SJCRH30 (cell line): ENCODE measurements around the gene RAVER1. TPM values are rescaled to one million over a fixed set of nuclear protein-coding genes. Genes with fewer than 3 reads are reported as not detected.

Source experiments
- DNase-seq, 2 experiments: peaks; one replicate each; pipeline ENCODE4 v3.0.0-alpha.2; 2015 to 2020
- H3K27ac ChIP-seq: fragments of 250-450 bp; sonication (Bioruptor Pico); 2 replicates; pipeline ENCODE4 v1.5.1; 2020; ENCODE audit warnings: mild to moderate bottlenecking, moderate library complexity
- H3K27me3 ChIP-seq: fragments of 250-450 bp; sonication (Bioruptor Pico); 2 replicates; pipeline ENCODE4 v1.5.1; 2020; ENCODE audit warnings: mild to moderate bottlenecking, moderate library complexity
- H3K36me3 ChIP-seq: fragments of 250-450 bp; sonication (Bioruptor Pico); 2 replicates; pipeline ENCODE4 v1.5.1; 2020; ENCODE audit warnings: mild to moderate bottlenecking, moderate library complexity
- H3K4me1 ChIP-seq: fragments of 250-450 bp; sonication (Bioruptor Pico); 2 replicates; pipeline ENCODE4 v1.5.1; 2020; ENCODE audit warnings: mild to moderate bottlenecking, moderate library complexity
- H3K4me3 ChIP-seq: fragments of 250-450 bp; sonication (Bioruptor Pico); 2 replicates; pipeline ENCODE4 v1.5.1; 2020; ENCODE audit warnings: mild to moderate bottlenecking, moderate library complexity
- H3K9me3 ChIP-seq: fragments of 250-450 bp; sonication (Bioruptor Pico); replicated peaks from 2 replicates; pipeline ENCODE4 v1.5.1; 2020; ENCODE audit warnings: mild to moderate bottlenecking, moderate library complexity
- total RNA-seq: library from RNA; depleted of rRNA; stranded (reverse); fragments of >200 nt; shearing (Covaris generic); gene quantifications from 2 replicates; pipeline ENCODE4 v1.2.3, GENCODE V29; 2014

Gene RAVER1
- total RNA-seq, 1 experiment from 2014 or later, result 20.1 TPM

DNA sequence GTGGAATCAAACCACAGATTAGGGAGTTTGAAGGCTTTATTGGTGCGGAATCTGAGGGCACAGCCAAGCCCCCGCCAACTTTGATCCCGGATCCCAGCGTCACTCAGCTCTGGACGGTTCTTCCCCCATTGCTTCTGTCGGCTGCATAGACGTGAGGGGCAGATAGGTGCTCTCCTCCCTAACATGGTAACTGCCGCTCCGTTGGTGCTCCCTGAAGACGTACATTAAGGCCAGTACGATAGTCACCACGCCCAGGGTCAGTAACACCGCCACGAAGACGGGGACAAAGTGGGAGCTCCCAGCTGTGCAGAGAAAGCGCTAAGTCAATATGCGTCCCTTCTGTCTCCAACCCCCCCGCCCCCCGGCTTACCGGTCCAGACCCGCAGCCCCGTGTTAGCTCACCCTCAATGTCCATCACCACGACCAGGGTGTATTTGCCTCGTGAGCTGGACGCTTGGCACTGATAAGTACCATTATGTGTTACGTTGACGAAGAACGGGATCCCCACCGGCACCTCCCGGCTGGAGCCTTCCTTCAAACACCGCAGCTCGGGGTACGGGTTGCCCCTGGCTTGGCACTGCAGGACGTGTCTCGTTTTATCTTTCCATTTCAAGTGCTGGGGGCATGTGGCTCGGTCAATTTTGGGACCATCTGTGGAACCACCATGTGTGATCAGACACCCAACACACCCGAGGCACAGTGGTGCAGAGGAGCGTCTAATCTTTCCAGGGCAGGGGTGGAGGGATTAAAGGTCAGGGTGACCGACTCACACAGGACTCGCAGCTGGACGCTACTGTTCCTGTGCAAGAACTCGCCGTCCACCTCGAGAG lies 644 bp upstream of the RAVER1 start:
- Histone ChIP-seq H3K27ac (peak overlapping the region; percentile 95; the same call in 1 of the 2 replicates), H3K36me3 (peaks cover 11% of the 10 kb centered on the region), H3K9me3 (no peaks in the 10 kb centered on the region), H3K4me3 (peak overlapping the region; percentile 96), H3K4me1 (no peaks in the 10 kb centered on the region), H3K27me3 (no peaks in the 10 kb centered on the region)
- peak in 1 of 2 experiments; percentile 11 for DNase-seq

DNA sequence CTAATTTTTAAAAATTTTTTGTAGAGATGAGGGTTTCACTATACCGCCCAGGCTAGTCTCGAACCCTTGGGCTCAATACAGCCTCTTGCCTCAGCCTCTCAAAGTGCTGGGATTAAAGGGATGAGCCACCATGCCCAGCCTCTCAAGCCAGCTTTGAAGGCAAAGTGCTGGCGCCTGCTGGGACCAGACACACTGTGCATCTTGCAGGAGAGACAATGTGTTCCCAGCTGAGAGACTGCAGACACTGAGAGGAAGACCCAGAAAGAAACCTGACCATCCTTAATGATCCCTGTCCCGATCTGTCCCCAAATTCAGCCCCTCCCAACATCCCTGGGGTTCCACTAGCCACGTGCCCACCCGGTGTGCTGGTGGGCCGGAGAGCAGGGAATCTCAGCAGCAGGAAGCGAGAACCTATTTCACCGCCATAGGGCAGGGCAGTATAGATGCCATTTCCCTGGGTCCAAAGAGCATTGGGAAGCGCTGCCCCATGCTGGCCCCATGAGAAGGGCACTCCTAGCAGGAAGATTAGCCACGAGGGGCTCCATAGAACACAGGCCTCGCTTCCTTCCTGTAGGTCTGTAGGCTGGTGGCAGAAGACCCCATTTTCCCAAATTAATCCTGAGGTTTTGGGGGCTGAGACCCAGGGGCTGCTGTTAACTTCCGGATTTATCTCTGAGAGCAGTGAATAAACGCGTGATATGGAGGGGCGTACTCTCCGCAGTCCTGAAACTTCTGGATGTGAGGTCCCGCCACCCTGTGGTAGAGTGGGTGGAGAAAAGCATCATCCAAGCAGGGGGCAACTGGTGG lies 968 bp downstream of the RAVER1 start:
- peaks cover 27% of the 10 kb centered on the region for H3K36me3 ChIP-seq

DNA sequence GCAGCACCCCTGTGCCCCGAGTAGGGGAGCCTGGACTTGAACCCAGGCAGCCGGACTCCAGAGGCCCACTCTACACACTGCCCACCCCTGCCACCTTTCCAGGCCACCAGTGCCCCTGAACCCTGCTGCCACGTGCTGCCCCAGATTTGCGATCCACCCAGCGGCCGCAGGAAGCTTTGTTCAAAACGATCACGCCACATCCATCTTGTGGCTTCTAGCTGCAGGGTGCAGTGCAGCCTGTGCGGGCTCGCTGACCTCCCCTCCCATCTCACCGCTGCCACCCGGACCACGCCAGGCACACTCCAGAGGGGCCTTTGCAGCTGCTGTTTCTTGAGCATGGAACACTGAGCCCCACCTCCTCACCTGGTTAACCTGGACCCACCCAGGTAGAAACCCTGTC lies 3.8 kb downstream of the RAVER1 start:
- no peaks in the 10 kb centered on the region for H3K27me3 ChIP-seq
- H3K36me3 ChIP-seq, result peaks cover 46% of the 10 kb centered on the region
- no peak for DNase-seq
- H3K9me3 ChIP-seq, result no peaks in the 10 kb centered on the region
- no peak overlapping the region for H3K4me3 ChIP-seq
- no peak overlapping the region for H3K27ac ChIP-seq
- no peaks in the 10 kb centered on the region for H3K4me1 ChIP-seq

More for the DNA sequence above, 968 bp downstream of the RAVER1 start:
- Histone ChIP-seq H3K27ac (peak overlapping the region; percentile 95), H3K4me1 (no peaks in the 10 kb centered on the region), H3K27me3 (no peaks in the 10 kb centered on the region), H3K4me3 (peak overlapping the region; percentile 96), H3K9me3 (no peaks in the 10 kb centered on the region)
- DNase-seq, result no peak

DNA sequence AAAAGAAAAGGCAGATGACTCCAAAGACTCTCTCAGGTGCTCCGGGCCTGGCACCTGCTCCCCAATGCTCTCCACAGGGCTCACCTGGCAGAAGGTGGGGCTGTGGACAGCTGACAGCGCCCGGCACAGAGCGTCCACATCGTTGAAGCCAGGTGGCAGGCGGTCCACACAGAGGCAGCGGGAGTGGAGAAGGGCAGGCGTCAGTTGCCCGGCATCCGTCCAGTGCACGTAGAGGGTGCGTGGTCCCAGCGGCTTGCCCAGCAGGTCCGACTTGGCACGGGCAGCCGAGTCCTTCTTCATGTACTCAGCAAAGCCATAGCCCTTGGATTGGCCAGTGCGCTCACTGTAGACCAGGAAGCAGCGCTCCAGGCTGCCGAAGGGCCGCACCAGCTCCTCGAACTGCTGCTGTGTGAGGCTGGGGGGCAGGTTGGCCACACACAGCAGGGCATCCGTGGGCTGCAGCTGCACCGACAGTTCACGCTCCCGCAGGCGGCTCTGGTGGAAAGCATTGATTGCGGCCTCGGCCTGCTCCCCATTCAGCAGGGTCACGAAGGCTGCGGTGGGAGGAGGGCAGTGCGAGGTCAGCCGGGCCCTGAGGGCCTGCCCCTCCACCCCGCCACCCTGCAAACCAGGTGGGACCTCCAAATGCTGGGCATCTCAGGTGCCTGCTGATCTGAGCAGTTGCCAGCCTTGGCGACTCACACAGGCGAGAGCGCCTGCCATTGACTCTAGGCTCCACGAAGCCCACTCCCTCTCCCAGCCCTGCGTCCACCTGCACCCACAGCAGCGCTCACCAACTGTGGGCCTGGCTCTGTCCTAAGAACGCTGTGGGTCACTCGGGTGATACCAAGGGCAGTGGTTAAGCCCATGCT lies 4.5 kb downstream of the RAVER1 start:
- Histone ChIP-seq H3K27me3 (no peaks in the 10 kb centered on the region), H3K36me3 (peaks cover 52% of the 10 kb centered on the region), H3K27ac (no peak overlapping the region), H3K4me3 (no peak overlapping the region), H3K4me1 (no peaks in the 10 kb centered on the region), H3K9me3 (no peaks in the 10 kb centered on the region)
- no peak for DNase-seq

DNA sequence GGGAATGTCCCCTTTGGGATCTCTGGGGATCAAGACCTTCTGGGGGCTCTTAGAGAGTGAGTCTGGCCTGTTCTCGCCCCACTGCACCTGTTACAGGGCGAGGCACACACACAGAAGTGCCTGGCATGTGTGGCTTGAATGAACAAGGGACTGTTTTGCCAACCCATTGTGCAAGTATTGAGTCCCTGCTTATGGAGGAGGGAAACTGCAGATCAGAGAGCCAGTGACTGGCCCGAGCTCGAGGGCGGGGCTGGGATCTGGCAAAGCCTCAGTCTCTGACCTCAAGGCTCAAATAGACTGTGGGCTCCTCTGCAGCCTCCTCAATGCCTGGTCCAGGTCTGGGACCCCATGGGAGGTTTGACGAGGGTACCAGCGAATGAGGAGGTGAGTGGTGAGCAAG lies 5.5 kb downstream of the RAVER1 start:
- Histone ChIP-seq H3K4me1 (no peaks in the 10 kb centered on the region; the same call in 1 of the 2 replicates), H3K36me3 (peaks cover 59% of the 10 kb centered on the region), H3K4me3 (no peak overlapping the region), H3K27me3 (no peaks in the 10 kb centered on the region), H3K9me3 (no peaks in the 10 kb centered on the region), H3K27ac (no peak overlapping the region)
- no peak for DNase-seq

DNA sequence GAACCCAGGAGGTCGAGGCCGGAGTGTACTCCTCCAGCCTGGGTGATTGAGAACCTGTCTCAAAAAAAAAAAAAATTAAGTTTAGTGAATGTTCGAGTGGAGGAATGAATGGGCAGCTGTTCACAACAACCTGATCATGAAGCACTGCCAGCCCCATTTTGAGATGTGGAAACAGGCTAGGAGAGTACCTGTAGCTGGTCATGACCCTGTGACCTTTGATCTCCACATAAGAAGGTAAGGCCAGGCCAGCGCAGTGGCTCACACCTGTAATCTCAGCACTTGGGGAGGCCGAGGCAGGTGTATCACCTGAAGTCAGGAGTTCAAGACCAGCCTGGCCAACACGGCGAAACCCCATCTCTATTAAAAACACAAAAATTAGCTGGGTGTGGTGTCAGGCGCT lies 7.6 kb downstream of the RAVER1 start:
- no peaks in the 10 kb centered on the region; the same call in 1 of the 2 replicates for H3K4me1 ChIP-seq
- H3K9me3 ChIP-seq, result no peaks in the 10 kb centered on the region
- no peak for DNase-seq
- no peaks in the 10 kb centered on the region for H3K27me3 ChIP-seq
- no peak overlapping the region for H3K4me3 ChIP-seq
- peaks cover 76% of the 10 kb centered on the region for H3K36me3 ChIP-seq
- H3K27ac ChIP-seq, result no peak overlapping the region

DNA sequence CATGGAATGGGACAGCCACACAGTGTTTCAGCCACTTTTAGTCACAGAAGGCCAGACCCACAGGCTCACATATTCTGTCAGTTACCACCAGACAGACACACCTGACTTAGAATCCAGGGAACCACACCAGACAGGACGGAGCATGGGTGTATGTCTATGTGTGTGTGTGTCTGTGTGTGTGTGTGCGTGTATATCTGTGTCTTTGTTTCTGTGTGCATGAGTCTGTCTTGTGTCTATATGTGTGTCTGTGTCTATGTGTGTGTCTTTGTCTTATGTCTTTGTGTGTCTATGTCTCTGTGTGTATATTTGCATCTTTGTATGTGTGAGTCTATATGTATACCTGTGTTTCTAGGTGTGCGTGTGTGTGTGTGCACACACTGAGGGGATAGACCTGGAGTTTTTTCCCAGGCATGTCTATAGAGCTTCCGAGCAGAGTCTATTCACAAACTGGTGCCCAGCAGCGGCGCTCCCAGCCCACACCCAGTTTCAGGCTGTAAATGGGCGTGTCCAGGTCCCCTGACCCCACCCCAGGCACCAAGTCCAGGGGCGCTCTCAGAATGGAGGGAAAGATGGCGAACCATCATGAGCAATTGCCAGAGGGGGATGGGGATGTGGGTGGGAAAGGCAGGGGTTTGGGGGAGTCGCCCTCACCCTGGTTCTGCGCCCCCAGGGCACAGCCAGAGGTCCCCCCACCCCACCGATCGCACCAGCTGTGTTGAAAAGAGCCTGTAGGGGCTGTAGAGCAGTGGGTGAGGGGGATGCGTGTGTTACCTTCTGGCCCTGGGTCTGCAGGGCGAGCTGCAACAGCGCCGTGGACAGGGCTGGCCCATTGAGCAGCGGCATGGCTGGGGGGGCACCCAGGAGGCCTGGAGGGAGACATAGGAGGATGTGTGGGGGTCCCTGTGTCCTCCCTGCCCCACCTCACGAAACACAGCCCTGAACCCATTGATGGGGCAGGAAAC lies 11.2 kb downstream of the RAVER1 start:
- no peaks in the 10 kb centered on the region for H3K27me3 ChIP-seq
- H3K4me3 ChIP-seq, result no peak overlapping the region
- H3K4me1 ChIP-seq, result no peaks in the 10 kb centered on the region; the same call in 1 of the 2 replicates
- DNase-seq, result no peak
- H3K36me3 ChIP-seq, result peaks cover 64% of the 10 kb centered on the region
- no peaks in the 10 kb centered on the region for H3K9me3 ChIP-seq
- H3K27ac ChIP-seq, result peak overlapping the region; percentile 20; the same call in 1 of the 2 replicates

DNA sequence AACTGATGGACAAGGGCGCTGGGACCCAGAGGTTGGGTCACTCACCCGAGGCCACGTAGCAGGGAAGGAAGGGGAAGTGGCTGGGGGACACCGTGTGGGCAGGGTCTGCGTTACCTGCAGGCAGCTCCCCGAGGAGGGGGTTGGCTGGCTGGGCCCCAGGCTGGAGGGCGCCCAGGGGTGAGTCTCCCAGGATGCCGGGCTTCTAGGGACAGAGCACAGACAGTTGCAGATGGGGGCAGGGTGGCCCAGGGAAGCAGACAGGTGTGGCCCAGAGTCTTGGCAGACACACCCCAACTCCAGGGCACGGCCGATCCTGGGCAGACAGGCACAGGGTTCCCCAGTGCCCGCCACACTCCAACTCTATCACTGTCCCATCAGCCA lies 11.9 kb downstream of the RAVER1 start:
- Histone ChIP-seq H3K27ac (no peak overlapping the region), H3K36me3 (peaks cover 59% of the 10 kb centered on the region), H3K4me1 (no peaks in the 10 kb centered on the region; the same call in 1 of the 2 replicates), H3K9me3 (no peaks in the 10 kb centered on the region), H3K4me3 (no peak overlapping the region), H3K27me3 (no peaks in the 10 kb centered on the region)
- DNase-seq, result no peak

DNA sequence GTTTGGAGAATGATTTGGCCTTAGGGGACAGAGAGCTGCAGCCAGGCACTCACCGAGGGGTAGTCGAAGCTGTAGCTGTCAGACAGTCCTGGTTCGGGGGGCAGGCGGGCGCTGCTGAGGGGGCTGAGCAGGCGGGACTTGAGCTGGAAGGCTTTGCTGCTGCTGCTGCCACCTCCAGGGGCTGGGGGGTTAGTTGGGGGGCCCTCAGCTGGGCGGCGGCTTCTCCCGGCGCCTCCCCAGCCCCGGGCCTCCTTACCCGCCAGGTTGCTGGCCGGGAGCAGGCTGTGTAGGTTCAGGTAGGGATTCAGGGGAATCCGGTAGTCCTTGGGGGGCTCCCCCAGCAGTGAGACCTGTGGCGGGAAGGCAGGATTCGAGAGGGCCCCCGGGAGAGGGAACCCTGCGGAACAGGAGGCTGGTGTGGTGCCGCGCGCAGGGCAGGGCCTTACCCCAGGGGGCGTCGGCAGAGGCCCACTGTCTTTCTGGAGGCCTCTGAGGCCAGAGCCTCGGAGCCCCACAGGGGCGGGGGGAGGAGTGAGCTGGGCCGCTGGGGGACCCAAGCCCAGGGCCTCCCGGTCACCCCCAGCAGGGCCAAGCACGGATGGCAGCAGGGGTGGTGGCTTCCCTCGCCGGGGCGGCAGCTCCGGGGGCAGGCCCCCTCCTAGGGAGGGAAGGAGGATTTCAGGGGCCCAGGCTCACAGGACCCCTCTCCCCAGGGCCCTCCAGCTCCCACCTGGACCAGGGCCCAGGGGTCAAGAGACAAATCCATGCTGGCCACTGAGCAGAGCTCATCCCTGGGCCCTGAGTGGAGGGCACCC lies 12.5 kb downstream of the RAVER1 start:
- Histone ChIP-seq H3K4me1 (no peaks in the 10 kb centered on the region; the same call in 1 of the 2 replicates), H3K27ac (no peak overlapping the region), H3K27me3 (no peaks in the 10 kb centered on the region), H3K9me3 (no peaks in the 10 kb centered on the region), H3K4me3 (no peak overlapping the region), H3K36me3 (peaks cover 55% of the 10 kb centered on the region)
- no peak for DNase-seq

DNA sequence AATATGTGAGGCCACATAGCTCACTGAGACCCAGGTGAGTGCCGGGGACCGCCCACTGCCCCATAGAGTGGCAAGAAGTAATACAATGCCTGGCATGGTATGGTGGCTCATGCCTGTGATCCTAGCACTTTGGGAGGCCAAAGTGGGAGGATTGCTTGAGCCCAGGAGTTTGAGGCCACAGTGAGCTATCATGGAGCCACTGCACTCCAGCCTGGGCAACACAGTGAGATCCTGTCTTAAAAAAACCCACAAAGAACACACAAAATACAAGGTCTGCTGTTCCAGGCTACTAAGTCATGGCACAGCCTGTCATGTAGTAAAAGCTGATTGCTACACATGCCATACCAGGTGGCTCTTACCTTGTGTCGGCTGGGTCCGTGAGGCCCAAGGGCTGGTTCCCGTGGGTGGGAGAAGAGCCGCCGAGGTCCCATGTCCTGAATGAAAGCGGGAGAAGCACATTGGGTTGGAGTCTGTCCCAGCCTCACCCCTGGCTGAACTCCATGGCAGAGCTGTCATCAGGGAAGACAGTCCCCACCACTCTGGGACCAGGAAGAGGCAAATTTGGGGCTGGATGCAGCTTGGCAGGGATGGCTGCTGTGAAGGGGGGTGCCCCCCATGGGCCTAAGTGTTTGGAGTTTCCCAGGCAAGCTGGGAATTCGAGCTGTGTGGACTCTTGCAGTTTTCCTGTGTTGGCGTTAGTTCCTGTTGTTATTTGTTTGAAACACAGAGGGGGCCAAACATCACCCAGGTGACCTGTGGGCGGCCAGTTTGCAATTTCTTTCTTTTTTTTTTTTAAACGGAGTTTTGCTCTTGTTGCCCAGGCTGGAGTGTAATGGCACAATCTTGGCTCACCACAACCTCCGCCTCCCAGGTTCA lies 14.3 kb downstream of the RAVER1 start:
- no peak overlapping the region for H3K4me3 ChIP-seq
- no peaks in the 10 kb centered on the region for H3K9me3 ChIP-seq
- DNase-seq, result no peak
- peaks cover 42% of the 10 kb centered on the region for H3K36me3 ChIP-seq
- peaks cover 4% of the 10 kb centered on the region; the same call in 1 of the 2 replicates for H3K4me1 ChIP-seq
- no peak overlapping the region for H3K27ac ChIP-seq
- H3K27me3 ChIP-seq, result no peaks in the 10 kb centered on the region

DNA sequence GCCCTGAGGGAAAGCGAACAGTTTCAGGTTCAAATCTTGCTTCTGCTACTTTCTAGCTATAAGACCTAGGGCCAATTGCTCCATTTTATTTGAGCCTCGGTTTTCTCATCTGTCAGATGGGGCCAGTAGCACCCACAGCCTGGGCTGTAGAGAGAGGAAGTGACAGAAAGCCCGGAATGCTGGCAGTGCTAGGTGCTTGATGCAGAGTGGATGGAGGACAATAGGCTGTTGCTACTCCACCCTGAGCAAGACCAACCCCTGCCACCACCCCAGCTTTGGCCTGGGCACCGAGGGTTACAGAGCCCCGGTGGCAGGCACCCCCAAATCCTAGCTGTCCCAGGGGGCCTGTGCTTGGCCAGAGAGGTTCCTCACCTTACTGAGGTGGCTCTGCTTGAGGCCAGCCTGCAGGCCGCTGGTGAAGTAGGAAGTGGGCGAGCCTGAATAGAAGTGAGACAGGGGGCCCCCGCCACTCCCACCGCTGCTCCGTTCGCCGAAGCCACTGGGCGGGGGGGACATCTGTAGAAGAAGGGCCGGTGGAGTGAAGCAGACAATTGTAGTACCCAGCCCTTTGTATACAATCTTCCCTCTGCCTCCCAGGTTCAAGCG lies 15.4 kb downstream of the RAVER1 start:
- no peak for DNase-seq
- H3K36me3 ChIP-seq, result peaks cover 35% of the 10 kb centered on the region

More for the DNA sequence above, 15.4 kb downstream of the RAVER1 start:
- Histone ChIP-seq H3K27me3 (no peaks in the 10 kb centered on the region), H3K4me1 (peaks cover 4% of the 10 kb centered on the region; the same call in 1 of the 2 replicates), H3K4me3 (no peak overlapping the region), H3K27ac (no peak overlapping the region), H3K9me3 (no peaks in the 10 kb centered on the region)
